ENCODE data around the gene CENPP. TPM values are rescaled to one million over a fixed set of nuclear protein-coding genes. Genes with fewer than 3 reads are reported as not detected.

Gene CENPP
- total RNA-seq = 10 to 100 TPM in 1 of 4 donors, 1 to 10 TPM in 2, under 1 TPM in 1; 0.88 to 12.0 (median 4.3) TPM

DNA sequence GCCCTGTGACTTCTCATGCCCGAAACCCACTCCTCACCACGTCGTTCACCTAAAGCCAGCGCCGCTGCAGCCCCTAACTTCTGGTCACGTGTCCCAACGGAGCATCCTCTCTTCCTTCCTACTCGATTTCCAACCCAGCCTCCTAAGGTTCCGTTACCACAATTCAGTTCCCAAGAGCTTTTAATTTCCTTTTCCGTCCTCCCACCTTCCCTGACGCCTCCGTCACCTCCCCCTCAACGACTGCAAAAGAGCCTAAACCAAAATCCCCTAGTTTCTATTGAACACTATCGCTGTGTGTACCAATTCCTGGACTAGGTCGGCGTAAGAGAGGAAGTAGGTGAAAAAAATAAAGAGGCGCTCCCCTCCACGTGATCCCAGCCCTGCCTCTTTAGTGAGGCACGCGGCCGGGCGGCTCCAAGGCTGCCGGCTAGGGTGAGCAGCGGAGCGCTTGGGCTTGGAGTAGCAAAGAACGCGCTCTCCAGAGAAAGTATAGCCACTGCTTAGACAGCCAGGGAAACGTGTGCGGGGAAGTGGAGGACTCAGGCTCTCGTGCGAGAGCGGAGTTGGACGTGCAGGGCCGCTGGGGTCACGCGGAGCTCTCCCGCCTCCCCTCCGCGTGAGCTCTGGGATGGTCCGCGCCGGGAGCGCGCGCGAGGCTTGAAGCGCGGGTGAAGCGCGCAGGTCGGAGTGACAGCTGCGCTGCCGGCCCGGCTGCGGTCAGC is at the start of gene CENPP, which contains the start of gene NOL8:
Gene CENPP, plus strand, starts transcription at position 685 of the 722 bp plus-strand sequence.
Gene NOL8, minus strand, starts transcription at position 82 of the 722 bp plus-strand sequence. CDS start 1,189 bp downstream, outside the sequence.
- H3K4me1 ChIP-seq = peaks cover 4 to 12% of the 10 kb centered on the region in 2 donors
- no peaks in the 10 kb centered on the region for H3K27me3 ChIP-seq
- peak within 1 kb of the TSS; percentile 98 to 99 for H3K27ac ChIP-seq
- peak within 1 kb of the TSS; percentile 75 to 88 for H3K4me3 ChIP-seq
- H3K36me3 ChIP-seq = no peaks in the 10 kb centered on the region
- TF ChIP-seq, protein P1, sequence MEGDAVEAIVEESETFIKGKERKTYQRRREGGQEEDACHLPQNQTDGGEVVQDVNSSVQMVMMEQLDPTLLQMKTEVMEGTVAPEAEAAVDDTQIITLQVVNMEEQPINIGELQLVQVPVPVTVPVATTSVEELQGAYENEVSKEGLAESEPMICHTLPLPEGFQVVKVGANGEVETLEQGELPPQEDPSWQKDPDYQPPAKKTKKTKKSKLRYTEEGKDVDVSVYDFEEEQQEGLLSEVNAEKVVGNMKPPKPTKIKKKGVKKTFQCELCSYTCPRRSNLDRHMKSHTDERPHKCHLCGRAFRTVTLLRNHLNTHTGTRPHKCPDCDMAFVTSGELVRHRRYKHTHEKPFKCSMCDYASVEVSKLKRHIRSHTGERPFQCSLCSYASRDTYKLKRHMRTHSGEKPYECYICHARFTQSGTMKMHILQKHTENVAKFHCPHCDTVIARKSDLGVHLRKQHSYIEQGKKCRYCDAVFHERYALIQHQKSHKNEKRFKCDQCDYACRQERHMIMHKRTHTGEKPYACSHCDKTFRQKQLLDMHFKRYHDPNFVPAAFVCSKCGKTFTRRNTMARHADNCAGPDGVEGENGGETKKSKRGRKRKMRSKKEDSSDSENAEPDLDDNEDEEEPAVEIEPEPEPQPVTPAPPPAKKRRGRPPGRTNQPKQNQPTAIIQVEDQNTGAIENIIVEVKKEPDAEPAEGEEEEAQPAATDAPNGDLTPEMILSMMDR (IDR thresholded peaks at IDR 0.05) = no peak
- peak; percentile 4 to 38 for TF ChIP-seq POLR2A (IDR thresholded peaks at IDR 0.05)
- H3K9me3 ChIP-seq = no peaks in the 10 kb centered on the region
- intact Hi-C loops (cut with DNase I; ENCODE audit: low total_unique reads) = no loop called here
- DNase-seq = peak; percentile 80 to 83

DNA sequence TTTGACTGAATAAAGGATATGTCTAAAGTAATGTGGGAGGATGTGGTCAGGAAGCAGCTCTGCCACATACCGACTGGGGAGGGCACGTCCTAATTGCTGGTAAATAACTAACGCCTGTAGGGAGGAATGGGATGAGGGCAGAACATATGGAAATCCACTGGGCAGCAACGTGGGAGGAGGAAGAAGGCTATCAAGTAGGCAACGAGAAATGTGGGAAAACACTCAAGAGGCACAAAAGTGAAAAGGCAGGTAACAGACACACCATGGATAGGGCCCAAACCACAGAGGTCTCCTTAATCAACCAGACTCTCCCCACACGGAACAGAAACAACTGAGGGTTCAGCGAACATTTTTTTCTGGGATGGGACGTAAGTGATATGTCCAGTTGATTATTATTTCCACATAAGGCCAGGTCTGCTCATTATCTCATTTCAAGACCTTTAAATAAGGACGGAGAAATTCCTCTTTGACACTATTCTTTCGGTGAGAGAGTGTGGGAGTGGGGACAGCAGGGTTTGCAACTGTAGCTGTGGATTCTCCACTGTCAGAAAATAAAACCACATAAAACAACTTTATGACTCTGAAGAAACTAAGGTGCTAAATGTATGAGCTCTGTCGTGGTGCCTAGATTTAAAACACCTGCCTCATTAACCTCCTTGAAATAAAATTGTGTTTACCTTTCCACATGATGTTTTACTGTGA is 49.3 kb upstream of the CENPP start:
- Histone ChIP-seq H3K27me3 (no peaks in the 10 kb centered on the region), H3K4me1 (no peaks in the 10 kb centered on the region), H3K36me3 (no peaks in the 10 kb centered on the region), H3K9me3 (no peaks in the 10 kb centered on the region), H3K4me3 (no peak overlapping the region), H3K27ac (peak overlapping the region; percentile 68 to 71)
- no peak for TF ChIP-seq POLR2A (IDR thresholded peaks at IDR 0.05)
- TF ChIP-seq, protein P1 (IDR thresholded peaks at IDR 0.05) = no peak
- peak in 1 of 2 donors; percentile 65 for DNase-seq
- intact Hi-C loops (cut with DNase I; ENCODE audit: low total_unique reads) = no loop called here

DNA sequence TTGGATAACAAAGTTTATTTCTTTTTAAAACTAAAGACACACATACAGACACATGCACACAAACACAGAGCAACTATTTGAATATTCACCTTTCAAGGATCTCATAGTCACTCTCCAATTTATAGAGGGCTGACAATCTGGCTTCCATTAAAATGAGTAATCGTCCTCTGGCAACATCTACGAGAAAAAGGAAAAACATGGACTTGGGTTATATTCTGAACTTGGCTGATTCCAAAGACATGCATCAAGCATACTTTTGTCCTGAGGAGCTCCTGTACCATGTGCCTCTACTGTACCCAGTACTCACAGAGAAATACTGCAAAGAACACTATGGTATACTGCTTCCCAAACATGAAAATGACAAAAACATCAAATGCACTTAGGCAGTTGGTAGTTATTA is 47.6 kb upstream of the CENPP start:
- Histone ChIP-seq H3K9me3 (no peaks in the 10 kb centered on the region), H3K4me3 (no peak overlapping the region), H3K4me1 (no peaks in the 10 kb centered on the region), H3K36me3 (no peaks in the 10 kb centered on the region), H3K27me3 (no peaks in the 10 kb centered on the region), H3K27ac (peak overlapping the region; percentile 46 to 58)
- no peak for DNase-seq
- intact Hi-C loops (cut with DNase I; ENCODE audit: low total_unique reads) = no loop called here
- TF ChIP-seq POLR2A (IDR thresholded peaks at IDR 0.05) = no peak
- TF ChIP-seq, protein P1 (IDR thresholded peaks at IDR 0.05) = no peak

DNA sequence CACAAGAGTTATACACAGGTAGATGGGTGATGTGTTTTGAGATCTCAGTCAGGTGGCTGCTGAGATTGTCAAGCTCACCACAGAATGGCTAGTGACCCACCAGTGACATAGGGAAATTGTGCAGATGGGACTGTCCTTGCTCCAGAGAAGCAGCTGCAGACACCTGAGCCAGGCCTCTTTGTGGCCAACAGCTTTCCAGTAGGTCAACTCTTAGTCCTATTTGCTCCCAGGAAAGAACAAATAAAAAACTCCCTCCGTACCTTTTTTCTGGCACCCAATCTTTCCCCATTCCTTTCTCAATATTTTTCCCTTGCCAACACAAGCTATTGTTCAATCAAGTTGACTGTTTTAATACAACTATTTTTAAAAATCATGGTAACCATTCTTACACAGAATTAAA is 46.5 kb upstream of the CENPP start:
- H3K27me3 ChIP-seq = no peaks in the 10 kb centered on the region
- intact Hi-C loops (cut with DNase I; ENCODE audit: low total_unique reads) = no loop called here
- TF ChIP-seq, protein P1 (IDR thresholded peaks at IDR 0.05) = no peak
- TF ChIP-seq POLR2A (IDR thresholded peaks at IDR 0.05) = no peak
- no peak for DNase-seq
- H3K4me3 ChIP-seq = no peak overlapping the region
- no peaks in the 10 kb centered on the region for H3K9me3 ChIP-seq
- H3K36me3 ChIP-seq = no peaks in the 10 kb centered on the region
- H3K4me1 ChIP-seq = no peaks in the 10 kb centered on the region
- peak overlapping the region in 1 of 2 donors; percentile 46 for H3K27ac ChIP-seq
